ENCODE measurements around the gene SNCB. TPM values are rescaled to one million over a fixed set of nuclear protein-coding genes. Genes with fewer than 3 reads are reported as not detected.

The SNCB gene
- total and polyA plus RNA-seq, 4 donors, result 13.6 to 271 (median 157) TPM

DNA sequence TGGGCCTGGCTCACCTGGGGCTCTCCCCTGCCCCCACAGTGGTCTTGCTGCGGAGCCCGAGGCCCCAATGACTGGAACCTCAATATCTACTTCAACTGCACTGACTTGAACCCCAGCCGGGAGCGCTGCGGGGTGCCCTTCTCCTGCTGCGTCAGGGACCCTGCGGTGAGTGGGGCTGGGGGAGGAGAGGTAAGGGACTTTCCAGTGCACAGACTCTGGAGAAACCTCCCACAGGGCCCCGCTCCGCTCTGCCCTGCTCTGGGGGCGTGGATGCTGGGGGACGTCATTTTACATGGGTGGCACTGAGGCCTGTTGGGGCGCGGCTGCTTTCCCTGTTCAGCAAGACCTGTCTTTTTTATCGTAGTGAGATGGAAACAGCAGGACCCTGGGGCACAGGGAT, 24.5 kb upstream of the SNCB start:
- no peak overlapping the region for H3K27ac ChIP-seq (ENCODE audit: low read depth, low read length)
- H3K36me3 ChIP-seq (ENCODE audit: control insufficient read depth, insufficient read depth, low read length), result peaks cover 84% of the 10 kb centered on the region
- WGBS (ENCODE audit: insufficient coverage), result 83% methylated on average over 5 of the region's 14 CpGs
- H3K9me3 ChIP-seq (ENCODE audit: control insufficient read depth, insufficient read depth, low read length), result no peaks in the 10 kb centered on the region
- H3K27me3 ChIP-seq (ENCODE audit: control insufficient read depth, insufficient read depth, low read length), result no peaks in the 10 kb centered on the region
- peaks cover 31% of the 10 kb centered on the region for H3K4me1 ChIP-seq (ENCODE audit: control insufficient read depth, insufficient read depth, low read length)
- no peak for DNase-seq (ENCODE audit: low read depth in 4 of 6, low spot score in 6 of 6)
- H3K4me3 ChIP-seq (ENCODE audit: low read depth, low read length), result no peak overlapping the region

- Histone ChIP-seq H3K4me1 (ENCODE audit: control insufficient read depth, insufficient read depth, low read length) (peaks cover 38% of the 10 kb centered on the region), H3K4me3 (ENCODE audit: low read depth, low read length) (no peak overlapping the region), H3K9me3 (ENCODE audit: control insufficient read depth, insufficient read depth, low read length) (no peaks in the 10 kb centered on the region), H3K36me3 (ENCODE audit: control insufficient read depth, insufficient read depth, low read length) (peaks cover 80% of the 10 kb centered on the region), H3K27me3 (ENCODE audit: control insufficient read depth, insufficient read depth, low read length) (no peaks in the 10 kb centered on the region), H3K27ac (ENCODE audit: low read depth, low read length) (no peak overlapping the region)
- no peak for DNase-seq (ENCODE audit: low read depth in 4 of 6, low spot score in 6 of 6)
- WGBS (ENCODE audit: insufficient coverage), result 86% methylated on average over 18 of the region's 18 CpGs
Measured at GRCh38 chr5:176653401-176654385, 23.4 kb upstream of the SNCB start.

DNA sequence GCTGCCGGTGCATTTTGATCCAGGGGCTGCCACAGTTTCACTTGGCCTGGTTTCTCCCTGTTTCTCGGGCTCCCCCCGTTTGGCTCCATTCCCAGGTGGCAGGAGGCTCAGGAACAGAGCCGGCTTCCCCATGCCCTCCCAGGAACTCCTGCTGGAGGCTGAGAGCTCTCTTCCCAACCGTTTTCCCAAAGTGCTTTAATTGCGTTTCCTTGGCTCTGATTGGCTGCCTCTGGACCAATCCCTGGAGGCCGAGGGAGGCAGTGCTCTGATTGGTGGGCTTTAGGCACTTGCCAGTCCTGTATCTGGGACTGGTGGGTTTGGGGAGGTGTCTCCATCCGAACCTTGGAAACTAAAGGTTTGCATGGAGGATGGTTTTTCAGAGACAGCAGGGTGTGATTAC, 21.8 kb upstream of the SNCB start:
- Histone ChIP-seq H3K9me3 (ENCODE audit: control insufficient read depth, insufficient read depth, low read length) (no peaks in the 10 kb centered on the region), H3K4me1 (ENCODE audit: control insufficient read depth, insufficient read depth, low read length) (peaks cover 47% of the 10 kb centered on the region), H3K27me3 (ENCODE audit: control insufficient read depth, insufficient read depth, low read length) (no peaks in the 10 kb centered on the region), H3K36me3 (ENCODE audit: control insufficient read depth, insufficient read depth, low read length) (peaks cover 67% of the 10 kb centered on the region), H3K4me3 (ENCODE audit: low read depth, low read length) (no peak overlapping the region), H3K27ac (ENCODE audit: low read depth, low read length) (no peak overlapping the region)
- peak in 2 of 6 donors; percentile 60 to 70 for DNase-seq (ENCODE audit: low read depth in 4 of 6, low spot score in 6 of 6)
- 59% methylated on average over 7 of the region's 8 CpGs for WGBS (ENCODE audit: insufficient coverage)

DNA sequence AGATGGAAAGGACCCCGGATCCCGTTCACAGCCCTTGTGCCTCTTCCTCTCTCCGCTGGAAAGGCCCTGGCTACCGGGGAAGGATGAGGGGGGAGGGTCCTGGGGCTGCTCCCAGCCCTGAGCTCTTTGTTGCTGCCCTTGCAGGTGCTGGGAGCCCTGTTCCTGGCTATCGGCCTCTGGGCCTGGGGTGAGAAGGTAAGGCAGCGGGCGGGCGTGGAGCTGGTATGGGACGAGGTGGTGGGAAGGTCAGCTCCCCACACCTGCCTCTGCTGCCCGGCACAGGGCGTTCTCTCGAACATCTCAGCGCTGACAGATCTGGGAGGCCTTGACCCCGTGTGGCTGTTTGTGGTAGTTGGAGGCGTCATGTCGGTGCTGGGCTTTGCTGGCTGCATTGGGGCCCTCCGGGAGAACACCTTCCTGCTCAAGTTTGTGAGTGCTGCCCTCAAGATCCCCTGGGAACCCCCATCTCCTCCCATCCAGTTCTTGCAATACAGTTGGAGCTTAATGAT, 21.2 kb upstream of the SNCB start:
- WGBS (ENCODE audit: insufficient coverage), result 91% methylated on average over 12 of the region's 17 CpGs
- Histone ChIP-seq H3K27ac (ENCODE audit: low read depth, low read length) (no peak overlapping the region), H3K4me1 (ENCODE audit: control insufficient read depth, insufficient read depth, low read length) (peaks cover 52% of the 10 kb centered on the region), H3K27me3 (ENCODE audit: control insufficient read depth, insufficient read depth, low read length) (no peaks in the 10 kb centered on the region), H3K36me3 (ENCODE audit: control insufficient read depth, insufficient read depth, low read length) (peaks cover 61% of the 10 kb centered on the region), H3K4me3 (ENCODE audit: low read depth, low read length) (no peak overlapping the region), H3K9me3 (ENCODE audit: control insufficient read depth, insufficient read depth, low read length) (no peaks in the 10 kb centered on the region)
- DNase-seq (ENCODE audit: low read depth in 4 of 6, low spot score in 6 of 6), result no peak

DNA sequence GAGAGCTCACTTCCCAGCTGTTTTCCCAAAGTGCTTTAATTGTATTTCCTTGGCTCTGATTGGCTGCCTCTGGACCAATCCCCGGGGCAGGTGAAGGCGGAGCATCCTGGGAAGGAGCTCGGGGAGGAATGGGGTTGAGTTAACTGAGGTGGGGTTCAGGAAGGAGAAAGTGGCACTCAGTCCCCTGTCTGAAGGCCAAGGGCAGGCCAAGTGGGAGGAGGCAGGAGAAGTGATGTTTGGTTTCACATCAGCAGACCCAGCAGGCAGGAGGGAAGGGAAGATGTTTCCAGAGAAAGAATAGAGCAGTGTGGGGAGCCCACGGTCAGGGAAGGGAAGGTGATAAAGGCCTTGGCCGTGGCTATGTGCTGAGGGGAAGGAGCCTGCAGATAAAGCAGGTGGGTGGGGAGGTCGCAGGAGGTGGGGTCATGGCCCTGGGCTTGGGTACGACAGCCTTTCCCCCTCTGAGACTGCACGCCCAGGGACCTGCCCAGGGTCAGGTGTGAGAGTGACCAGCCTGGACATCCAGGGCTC, 20.1 kb upstream of the SNCB start:
- DNase-seq (ENCODE audit: low read depth in 4 of 6, low spot score in 6 of 6), result no peak
- 67% methylated on average over 8 of the region's 8 CpGs for WGBS (ENCODE audit: insufficient coverage)
- Histone ChIP-seq H3K27ac (ENCODE audit: low read depth, low read length) (no peak overlapping the region), H3K4me1 (ENCODE audit: control insufficient read depth, insufficient read depth, low read length) (peaks cover 55% of the 10 kb centered on the region), H3K27me3 (ENCODE audit: control insufficient read depth, insufficient read depth, low read length) (no peaks in the 10 kb centered on the region), H3K36me3 (ENCODE audit: control insufficient read depth, insufficient read depth, low read length) (peaks cover 50% of the 10 kb centered on the region), H3K9me3 (ENCODE audit: control insufficient read depth, insufficient read depth, low read length) (no peaks in the 10 kb centered on the region), H3K4me3 (ENCODE audit: low read depth, low read length) (no peak overlapping the region)

GRCh38 chr5:176648474-176649194, 18.3 kb upstream of the SNCB start:
- H3K27ac ChIP-seq (ENCODE audit: low read depth, low read length), result no peak overlapping the region
- peaks cover 32% of the 10 kb centered on the region for H3K36me3 ChIP-seq (ENCODE audit: control insufficient read depth, insufficient read depth, low read length)
- H3K27me3 ChIP-seq (ENCODE audit: control insufficient read depth, insufficient read depth, low read length), result no peaks in the 10 kb centered on the region
- peak overlapping the region; percentile 72 for H3K4me3 ChIP-seq (ENCODE audit: low read depth, low read length)
- H3K4me1 ChIP-seq (ENCODE audit: control insufficient read depth, insufficient read depth, low read length), result peaks cover 55% of the 10 kb centered on the region
- 75% methylated on average over 12 of the region's 15 CpGs for WGBS (ENCODE audit: insufficient coverage)
- H3K9me3 ChIP-seq (ENCODE audit: control insufficient read depth, insufficient read depth, low read length), result no peaks in the 10 kb centered on the region
- DNase-seq (ENCODE audit: low read depth in 4 of 6, low spot score in 6 of 6), result no peak

- H3K4me3 ChIP-seq (ENCODE audit: low read depth, low read length), result peak overlapping the region; percentile 72
- DNase-seq (ENCODE audit: low read depth in 4 of 6, low spot score in 6 of 6), result peak in 2 of 6 donors; percentile 51 to 70
- H3K4me1 ChIP-seq (ENCODE audit: control insufficient read depth, insufficient read depth, low read length), result peaks cover 53% of the 10 kb centered on the region
- H3K9me3 ChIP-seq (ENCODE audit: control insufficient read depth, insufficient read depth, low read length), result no peaks in the 10 kb centered on the region
- H3K27ac ChIP-seq (ENCODE audit: low read depth, low read length), result no peak overlapping the region
- no peaks in the 10 kb centered on the region for H3K27me3 ChIP-seq (ENCODE audit: control insufficient read depth, insufficient read depth, low read length)
- H3K36me3 ChIP-seq (ENCODE audit: control insufficient read depth, insufficient read depth, low read length), result peaks cover 26% of the 10 kb centered on the region
- WGBS (ENCODE audit: insufficient coverage), result 4% methylated on average over 15 of the region's 20 CpGs
Measured at GRCh38 chr5:176647843-176648473, 17.6 kb upstream of the SNCB start.

DNA sequence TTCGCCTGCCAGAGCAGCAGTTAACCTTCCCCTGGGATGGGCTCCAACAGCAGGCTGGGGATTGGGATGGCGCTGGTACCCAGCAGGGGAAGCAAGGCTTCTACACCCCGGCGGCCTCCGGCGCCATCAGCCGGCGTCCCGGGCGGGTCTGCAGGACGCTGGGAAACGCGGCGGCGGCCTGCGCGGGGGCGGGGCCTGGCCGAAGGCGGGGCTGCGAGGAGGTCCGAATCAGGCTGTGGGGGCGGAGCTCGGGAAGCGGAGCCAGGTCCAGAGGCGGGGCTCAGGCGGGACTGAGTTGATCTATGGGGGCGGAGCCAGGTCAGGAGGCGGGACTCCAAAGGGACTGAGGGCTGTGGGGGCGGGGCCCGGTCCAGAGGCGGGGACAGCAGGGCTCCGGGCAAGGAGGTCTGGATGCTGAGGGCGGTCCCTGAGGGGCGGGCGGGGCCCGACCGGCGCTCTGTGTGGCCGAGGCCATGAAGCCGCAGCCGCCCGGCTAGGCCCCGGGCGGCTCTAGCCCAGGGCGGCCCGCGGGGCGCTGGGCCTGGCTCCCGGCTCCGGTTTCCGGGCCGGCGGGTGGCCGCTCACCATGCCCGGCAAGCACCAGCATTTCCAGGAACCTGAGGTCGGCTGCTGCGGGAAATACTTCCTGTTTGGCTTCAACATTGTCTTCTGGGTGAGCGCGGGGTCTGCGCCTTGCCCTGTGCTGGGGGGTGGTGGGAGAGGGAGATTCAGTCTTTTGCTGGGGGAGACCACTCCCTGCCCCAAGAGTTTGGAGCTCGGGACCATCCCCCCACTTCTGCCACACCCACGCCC, 16.9 kb upstream of the SNCB start, which contains the start of gene TSPAN17:
TSPAN17 (plus strand) TSS at position 455 of the 813 bp plus-strand sequence; CDS start at position 587, 132 bp downstream.
- H3K4me3 ChIP-seq (ENCODE audit: low read depth, low read length), result peak within 1 kb of the TSS; percentile 72
- peak within 1 kb of the TSS; percentile 76 for H3K27ac ChIP-seq (ENCODE audit: low read depth, low read length)
- H3K9me3 ChIP-seq (ENCODE audit: control insufficient read depth, insufficient read depth, low read length), result no peaks in the 10 kb centered on the region
- H3K27me3 ChIP-seq (ENCODE audit: control insufficient read depth, insufficient read depth, low read length), result no peaks in the 10 kb centered on the region
- peaks cover 21% of the 10 kb centered on the region for H3K36me3 ChIP-seq (ENCODE audit: control insufficient read depth, insufficient read depth, low read length)
- WGBS (ENCODE audit: insufficient coverage), result under 1% methylated on average over 58 of the region's 63 CpGs
- H3K4me1 ChIP-seq (ENCODE audit: control insufficient read depth, insufficient read depth, low read length), result peaks cover 47% of the 10 kb centered on the region
- peak; percentile 93 to 99 (median 98) for DNase-seq (ENCODE audit: low read depth in 4 of 6, low spot score in 6 of 6)
